Tibial nerve (tissue), 4 donors: Measurements from ENCODE around the gene USP34.

Experiments
- EP300 ChIP-seq, 2 donors: sonication (generic); formaldehyde crosslinking; IDR thresholded peaks; one replicate each; pipeline ENCODE4 v1.6.1; 2017; ENCODE audit warnings: antibody characterized with exemption in 2 of 2, mild to moderate bottlenecking in 1 of 2
- POLR2A ChIP-seq, 2 donors: fragments of 450-650 bp; IDR thresholded peaks; one replicate each; pipeline ENCODE4 v1.6.1; 2017; ENCODE audit warnings: antibody characterized with exemption in 2 of 2, mild to moderate bottlenecking in 2 of 2, moderate library complexity in 2 of 2
- TF ChIP-seq, protein P1 (sequence below), 5 experiments: fragments of 200-600 bp in 3 of 5; fragments of 450-650 bp in 2 of 5; sonication (generic) in 3 of 5; IDR thresholded peaks; one replicate each; pipeline ENCODE4 v1.5.1; 2016 to 2019; ENCODE audit warnings: antibody characterized with exemption in 5 of 5, mild to moderate bottlenecking in 3 of 5, moderate library complexity in 2 of 5

DNA sequence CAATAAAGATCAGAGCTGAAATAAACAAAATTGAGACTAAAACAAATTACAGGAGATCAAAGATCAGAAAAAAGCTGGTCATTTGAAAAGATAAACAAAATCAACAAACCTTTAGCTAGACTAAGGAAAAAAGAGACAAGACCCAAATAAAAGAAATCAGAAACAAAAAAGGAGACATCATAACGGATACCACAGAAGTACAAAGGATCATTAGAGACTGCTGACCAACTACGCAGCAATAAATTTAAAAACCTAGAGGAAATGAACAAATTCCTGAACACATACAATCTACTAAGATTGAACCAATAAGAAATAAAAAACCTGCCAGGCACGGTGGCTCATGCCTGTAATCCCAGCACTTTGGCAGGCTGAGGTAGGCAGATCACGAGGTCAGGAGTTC is 33.7 kb downstream of the USP34 start:
- TF ChIP-seq, protein P1, sequence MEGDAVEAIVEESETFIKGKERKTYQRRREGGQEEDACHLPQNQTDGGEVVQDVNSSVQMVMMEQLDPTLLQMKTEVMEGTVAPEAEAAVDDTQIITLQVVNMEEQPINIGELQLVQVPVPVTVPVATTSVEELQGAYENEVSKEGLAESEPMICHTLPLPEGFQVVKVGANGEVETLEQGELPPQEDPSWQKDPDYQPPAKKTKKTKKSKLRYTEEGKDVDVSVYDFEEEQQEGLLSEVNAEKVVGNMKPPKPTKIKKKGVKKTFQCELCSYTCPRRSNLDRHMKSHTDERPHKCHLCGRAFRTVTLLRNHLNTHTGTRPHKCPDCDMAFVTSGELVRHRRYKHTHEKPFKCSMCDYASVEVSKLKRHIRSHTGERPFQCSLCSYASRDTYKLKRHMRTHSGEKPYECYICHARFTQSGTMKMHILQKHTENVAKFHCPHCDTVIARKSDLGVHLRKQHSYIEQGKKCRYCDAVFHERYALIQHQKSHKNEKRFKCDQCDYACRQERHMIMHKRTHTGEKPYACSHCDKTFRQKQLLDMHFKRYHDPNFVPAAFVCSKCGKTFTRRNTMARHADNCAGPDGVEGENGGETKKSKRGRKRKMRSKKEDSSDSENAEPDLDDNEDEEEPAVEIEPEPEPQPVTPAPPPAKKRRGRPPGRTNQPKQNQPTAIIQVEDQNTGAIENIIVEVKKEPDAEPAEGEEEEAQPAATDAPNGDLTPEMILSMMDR (IDR thresholded peaks at IDR 0.05), result no peak
- TF ChIP-seq EP300 (IDR thresholded peaks at IDR 0.05), result no peak
- no peak for TF ChIP-seq POLR2A (IDR thresholded peaks at IDR 0.05)
